BJ (cell line): Measurements from ENCODE around the gene SLC51B. TPM values are rescaled to one million over a fixed set of nuclear protein-coding genes. Genes with fewer than 3 reads are reported as not detected.
"Not testable (repeated sequence)": the region's sequence is repeated elsewhere in the genome, so short reads cannot be mapped to it uniquely, and the experiment has no call there.

Experiments
- CTCF ChIA-PET: fragments of 350-600 bp; formaldehyde crosslinking; extraction: SDS; loops from one replicate; lab custom pipeline; 2021; ENCODE audit warnings: antibody characterized with exemption, inconsistent platforms; lab: Yijun Ruan, JAX
- POLR2A ChIA-PET: fragments of 300-600 bp; sonication (Branson Sonifier 250); formaldehyde crosslinking; extraction: SDS; loops from one replicate; lab custom pipeline; 2021; ENCODE audit warnings: antibody characterized with exemption; lab: Charles Lee
- DNase-seq: peaks from one replicate; pipeline ENCODE4 v3.0.0-alpha.2; 2011; ENCODE audit warnings: low read depth
- H3K27me3 ChIP-seq: 2 replicates; pipeline ENCODE4 v1.6.0; 2011; ENCODE audit warnings: low read length; ENCODE audit not compliant: control insufficient read depth, insufficient read depth
- H3K36me3 ChIP-seq: 2 replicates; pipeline ENCODE4 v1.5.1; 2011; ENCODE audit warnings: low read length; ENCODE audit not compliant: control insufficient read depth, insufficient read depth
- H3K4me3 ChIP-seq: 2 replicates; pipeline ENCODE4 v1.5.1; 2011; ENCODE audit warnings: low read depth, mild to moderate bottlenecking, control low read depth, low read length
- polyA plus RNA-seq: library from polyadenylated mRNA; depleted of rRNA; stranded (reverse); fragments of >200 nt; gene quantifications from 2 replicates; pipeline ENCODE4 v1.2.3, GENCODE V29; 2011
- TF ChIP-seq, protein P1 (sequence below): IDR thresholded peaks from 2 replicates; pipeline ENCODE4 v1.5.1; 2011; ENCODE audit warnings: low read depth, mild to moderate bottlenecking, control low read depth, inconsistent platforms, low read length, moderate library complexity; ENCODE audit not compliant: insufficient read depth

The SLC51B gene
- polyA plus RNA-seq, 1 experiment: not detected

DNA sequence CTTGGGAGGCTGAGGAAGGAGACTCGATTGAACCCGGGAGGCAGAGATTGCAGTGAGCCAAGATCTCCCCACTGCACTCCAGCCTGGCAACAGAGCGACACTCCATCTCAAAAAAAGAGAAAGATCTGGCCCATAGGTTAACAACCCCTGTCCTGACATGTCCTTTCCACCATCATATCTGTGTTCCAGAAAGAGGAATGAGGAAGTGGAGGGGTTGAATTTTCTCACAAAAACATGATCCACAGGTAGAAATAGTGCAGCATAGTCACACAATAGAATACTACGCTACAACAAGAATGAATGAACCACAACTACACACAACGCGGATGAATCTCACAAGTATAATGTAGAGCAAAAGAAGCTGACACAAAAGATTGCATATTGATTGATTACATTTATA, 4.7 kb upstream of the SLC51B start:
- Histone ChIP-seq H3K36me3 (no peaks in the 10 kb centered on the region), H3K27me3 (no peaks in the 10 kb centered on the region), H3K4me3 (no peak overlapping the region)
- DNase-seq: no peak
- POLR2A ChIA-PET: no interaction called here
- CTCF ChIA-PET: no interaction called here
- TF ChIP-seq, protein P1, sequence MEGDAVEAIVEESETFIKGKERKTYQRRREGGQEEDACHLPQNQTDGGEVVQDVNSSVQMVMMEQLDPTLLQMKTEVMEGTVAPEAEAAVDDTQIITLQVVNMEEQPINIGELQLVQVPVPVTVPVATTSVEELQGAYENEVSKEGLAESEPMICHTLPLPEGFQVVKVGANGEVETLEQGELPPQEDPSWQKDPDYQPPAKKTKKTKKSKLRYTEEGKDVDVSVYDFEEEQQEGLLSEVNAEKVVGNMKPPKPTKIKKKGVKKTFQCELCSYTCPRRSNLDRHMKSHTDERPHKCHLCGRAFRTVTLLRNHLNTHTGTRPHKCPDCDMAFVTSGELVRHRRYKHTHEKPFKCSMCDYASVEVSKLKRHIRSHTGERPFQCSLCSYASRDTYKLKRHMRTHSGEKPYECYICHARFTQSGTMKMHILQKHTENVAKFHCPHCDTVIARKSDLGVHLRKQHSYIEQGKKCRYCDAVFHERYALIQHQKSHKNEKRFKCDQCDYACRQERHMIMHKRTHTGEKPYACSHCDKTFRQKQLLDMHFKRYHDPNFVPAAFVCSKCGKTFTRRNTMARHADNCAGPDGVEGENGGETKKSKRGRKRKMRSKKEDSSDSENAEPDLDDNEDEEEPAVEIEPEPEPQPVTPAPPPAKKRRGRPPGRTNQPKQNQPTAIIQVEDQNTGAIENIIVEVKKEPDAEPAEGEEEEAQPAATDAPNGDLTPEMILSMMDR: no peak

DNA sequence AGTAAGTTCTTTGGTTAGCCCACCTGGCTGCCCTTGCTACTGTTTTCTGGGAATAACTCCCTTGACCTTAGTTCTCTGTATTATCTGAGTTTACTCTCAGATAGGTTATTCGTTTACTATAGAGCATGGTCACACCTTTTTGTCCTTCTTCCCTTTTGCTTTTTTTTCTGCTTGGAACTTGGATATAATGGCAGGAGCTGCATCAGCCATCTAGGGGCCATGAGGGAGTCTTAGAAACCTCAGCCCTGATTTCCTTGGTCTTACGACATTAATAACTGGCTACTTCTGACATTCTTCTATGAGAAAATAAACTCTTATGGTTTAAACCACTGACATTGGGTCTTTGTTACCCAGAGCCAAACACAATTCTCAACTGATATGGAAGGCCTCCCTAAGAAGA, 3.4 kb upstream of the SLC51B start:
- Histone ChIP-seq H3K4me3 (no peak overlapping the region), H3K27me3 (no peaks in the 10 kb centered on the region), H3K36me3 (no peaks in the 10 kb centered on the region)
- ChIA-PET CTCF (interaction anchor here (1.3 to 4.4 kb wide), 4 partner anchors 7 to 45 kb away, joined by 3 to 31 read pairs (median 18); no protein-coding TSS in a partner anchor), POLR2A (no interaction called here)
- no peak for DNase-seq
- TF ChIP-seq, protein P1: no peak

DNA sequence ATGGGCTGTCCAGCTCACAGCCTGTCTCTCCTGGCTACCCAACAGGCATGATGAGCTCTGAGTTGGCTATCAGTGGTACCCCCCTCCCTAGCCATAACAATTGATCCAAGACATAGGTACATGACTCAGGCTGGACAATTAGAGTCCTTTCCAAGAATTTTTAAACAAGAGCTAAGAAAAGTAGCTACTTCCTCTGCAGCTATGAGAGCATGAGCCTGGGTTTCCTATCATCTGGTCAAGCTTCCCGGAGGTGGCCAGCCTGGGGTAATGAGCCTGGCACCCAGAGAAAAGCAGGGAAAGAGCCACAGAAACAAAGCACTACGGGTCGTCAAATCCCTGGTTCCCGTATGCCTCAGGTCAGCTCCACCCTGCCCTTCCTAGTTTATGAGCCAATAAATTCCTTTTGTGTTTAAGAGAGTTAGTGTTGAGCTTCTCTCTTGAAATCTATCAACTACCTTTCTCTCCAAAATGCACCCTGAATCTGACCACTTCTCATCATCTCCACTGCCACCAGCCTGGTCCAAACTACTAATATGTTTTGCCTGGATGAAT, 2.3 kb upstream of the SLC51B start:
- CTCF ChIA-PET: interaction anchor here (1.1 to 4.4 kb wide), 6 partner anchors 9 to 312 kb away, joined by 3 to 31 read pairs (median 6); no protein-coding TSS in a partner anchor

DNA sequence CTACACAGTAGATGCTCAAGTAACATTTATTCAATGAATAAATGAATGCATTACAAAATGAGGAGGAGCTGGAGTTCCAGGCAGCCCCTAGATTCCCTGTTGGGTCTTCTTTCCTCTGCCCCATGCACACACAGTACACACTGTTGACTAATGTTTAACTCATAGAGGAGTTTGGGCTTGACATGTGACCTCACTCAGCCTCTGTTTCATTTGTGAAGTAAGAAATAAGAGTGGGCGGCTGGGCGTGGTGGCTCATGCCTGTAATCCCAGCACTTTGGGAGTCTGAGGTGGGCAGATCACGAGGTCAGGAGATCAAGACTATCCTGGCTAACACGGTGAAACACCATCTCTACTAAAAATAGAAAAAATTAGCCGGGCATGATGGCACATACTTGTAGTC, 969 bp upstream of the SLC51B start:
- H3K4me3 ChIP-seq, POLR2A ChIA-PET, H3K36me3 ChIP-seq, DNase-seq, H3K27me3 ChIP-seq: not testable (repeated sequence)
- CTCF ChIA-PET: interaction anchor here (0.9 to 4.4 kb wide), 5 partner anchors 10 to 39 kb away, joined by 3 to 31 read pairs (median 5); no protein-coding TSS in a partner anchor

More for the DNA sequence above, 2.3 kb upstream of the SLC51B start:
- POLR2A ChIA-PET: no interaction called here
- no peaks in the 10 kb centered on the region for H3K36me3 ChIP-seq
- no peak overlapping the region for H3K4me3 ChIP-seq
- H3K27me3 ChIP-seq: no peaks in the 10 kb centered on the region
- TF ChIP-seq, protein P1: no peak
- DNase-seq: no peak

DNA sequence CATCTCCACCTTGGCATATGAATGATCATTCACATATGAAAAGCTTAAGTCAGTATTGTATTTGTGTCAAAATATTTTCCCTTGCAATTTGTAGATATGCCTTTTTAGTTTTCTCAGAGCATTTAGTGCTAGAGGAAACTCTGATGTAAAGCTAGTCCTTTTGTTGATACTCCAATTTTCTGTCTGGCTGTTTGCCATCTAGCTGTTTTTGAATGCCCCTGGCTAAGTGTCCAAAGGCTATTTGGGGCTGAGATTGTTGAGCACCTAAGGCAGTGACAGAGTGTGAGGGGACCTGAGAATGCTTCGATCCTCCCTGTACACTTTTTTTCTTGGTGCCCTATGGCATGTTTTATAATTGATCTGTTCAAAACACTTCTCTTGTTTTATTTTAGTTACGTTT, 3.1 kb downstream of the SLC51B start:
- Histone ChIP-seq H3K27me3 (no peaks in the 10 kb centered on the region), H3K4me3 (no peak overlapping the region), H3K36me3 (no peaks in the 10 kb centered on the region)
- no peak for DNase-seq
- TF ChIP-seq, protein P1: no peak
- ChIA-PET POLR2A (interaction anchor here (0.5 kb wide), 1 partner anchor 182 kb away, joined by 3 read pairs; no protein-coding TSS in a partner anchor), CTCF (interaction anchor here (0.6 to 10.8 kb wide), 4 partner anchors 14 to 55 kb away, joined by 3 to 301 read pairs (median 5); partner anchors contain the start of gene KBTBD13)
